H9 (cell line): Measurements from ENCODE around the gene SPEG. TPM values are rescaled to one million over a fixed set of nuclear protein-coding genes. Genes with fewer than 3 reads are reported as not detected.

ENCODE experiments used
- DNase-seq: peaks from one replicate; pipeline ENCODE4 v3.0.0-alpha.2; 2017
- H2AFZ ChIP-seq: one replicate; pipeline ENCODE4 v1.6.1; 2013; ENCODE audit warnings: mild to moderate bottlenecking, low read length, control low read depth, moderate library complexity
- H2AK5ac ChIP-seq: 2 replicates; pipeline ENCODE4 v1.6.1; 2013; ENCODE audit warnings: low read length, control low read depth, mixed read lengths; ENCODE audit not compliant: insufficient read length
- H2BK120ac ChIP-seq: one replicate; pipeline ENCODE4 v1.6.1; 2013; ENCODE audit warnings: low read depth, mild to moderate bottlenecking, low read length, control low read depth, inconsistent platforms; ENCODE audit not compliant: poor library complexity, severe bottlenecking
- H2BK12ac ChIP-seq: 2 replicates; pipeline ENCODE4 v1.6.1; 2013; ENCODE audit warnings: low read length, control low read depth, mixed read lengths, low read depth; ENCODE audit not compliant: insufficient read length
- H2BK15ac ChIP-seq: 2 replicates; pipeline ENCODE4 v1.6.1; 2013; ENCODE audit warnings: low read depth, low read length, control low read depth
- H2BK20ac ChIP-seq: one replicate; pipeline ENCODE4 v1.6.1; 2013; ENCODE audit warnings: low read depth, mild to moderate bottlenecking, low read length, control low read depth, inconsistent platforms; ENCODE audit not compliant: poor library complexity, severe bottlenecking
- H2BK5ac ChIP-seq: 2 replicates; pipeline ENCODE4 v1.6.1; 2013; ENCODE audit warnings: low read length, control low read depth, mixed read lengths; ENCODE audit not compliant: insufficient read length
- H3K14ac ChIP-seq: 2 replicates; pipeline ENCODE4 v1.6.1; 2013; ENCODE audit warnings: low read length, control low read depth; ENCODE audit not compliant: insufficient read depth
- H3K18ac ChIP-seq: 2 replicates; pipeline ENCODE4 v1.6.1; 2013; ENCODE audit warnings: low read depth, mild to moderate bottlenecking, mixed read lengths, low read length, control low read depth; ENCODE audit not compliant: insufficient read length
- H3K23ac ChIP-seq: 2 replicates; pipeline ENCODE4 v1.6.1; 2013; ENCODE audit warnings: low read length, control low read depth, mixed read lengths, low read depth; ENCODE audit not compliant: insufficient read length
- H3K23me2 ChIP-seq: 2 replicates; pipeline ENCODE4 v1.6.1; 2013; ENCODE audit warnings: low read depth, mild to moderate bottlenecking, mixed read lengths, low read length, control low read depth; ENCODE audit not compliant: insufficient read length, poor library complexity, severe bottlenecking
- H3K27ac ChIP-seq: 2 replicates; pipeline ENCODE4 v1.5.1; 2013; ENCODE audit warnings: low read length, control low read depth, mixed read lengths, low read depth; ENCODE audit not compliant: insufficient read length
- H3K27me3 ChIP-seq: 2 replicates; pipeline ENCODE4 v1.6.1; 2013; ENCODE audit warnings: low read length, control low read depth, inconsistent platforms; ENCODE audit not compliant: insufficient read depth
- H3K4ac ChIP-seq: 2 replicates; pipeline ENCODE4 v1.6.1; 2013; ENCODE audit warnings: low read depth, mild to moderate bottlenecking, control low read depth, inconsistent platforms, low read length, moderate library complexity
- H3K4me1 ChIP-seq: 2 replicates; pipeline ENCODE4 v1.6.1; 2013; ENCODE audit warnings: low read length, control low read depth, inconsistent platforms; ENCODE audit not compliant: insufficient read depth
- H3K4me2 ChIP-seq: 2 replicates; pipeline ENCODE4 v1.6.1; 2013; ENCODE audit warnings: low read length, control low read depth, mixed read lengths; ENCODE audit not compliant: insufficient read length, insufficient read depth
- H3K56ac ChIP-seq: 2 replicates; pipeline ENCODE4 v1.6.1; 2013; ENCODE audit warnings: low read depth, mild to moderate bottlenecking, mixed read lengths, low read length, control low read depth; ENCODE audit not compliant: insufficient read length
- H3K79me1 ChIP-seq: 2 replicates; pipeline ENCODE4 v1.6.1; 2013; ENCODE audit warnings: low read depth, mild to moderate bottlenecking, moderate library complexity, low read length, control low read depth, inconsistent platforms; ENCODE audit not compliant: insufficient read depth, poor library complexity, severe bottlenecking
- H3K79me2 ChIP-seq: 2 replicates; pipeline ENCODE4 v1.6.1; 2013; ENCODE audit warnings: low read length, control low read depth, inconsistent platforms; ENCODE audit not compliant: insufficient read depth
- H3K9ac ChIP-seq: 2 replicates; pipeline ENCODE4 v1.6.1; 2013; ENCODE audit warnings: low read length, control low read depth, mixed read lengths; ENCODE audit not compliant: insufficient read length; ENCODE audit errors: extremely low read depth
- H3K9me3 ChIP-seq: one replicate; pipeline ENCODE4 v1.6.1; 2013; ENCODE audit warnings: low read depth, low read length, inconsistent platforms; ENCODE audit not compliant: control insufficient read depth
- H3T11ph ChIP-seq: one replicate; pipeline ENCODE4 v1.6.1; 2013; ENCODE audit warnings: mild to moderate bottlenecking, low read length, control low read depth, inconsistent platforms
- H4K20me1 ChIP-seq: one replicate; pipeline ENCODE4 v1.6.1; 2013; ENCODE audit not compliant: control insufficient read depth, insufficient read length, insufficient read depth
- H4K5ac ChIP-seq: 2 replicates; pipeline ENCODE4 v1.6.1; 2013; ENCODE audit warnings: low read depth, mild to moderate bottlenecking, mixed read lengths, low read length, control low read depth; ENCODE audit not compliant: insufficient read length
- H4K8ac ChIP-seq: replicated peaks from 2 replicates; pipeline ENCODE4 v1.6.1; 2013; ENCODE audit warnings: low read length, control low read depth, mixed read lengths, low read depth; ENCODE audit not compliant: insufficient read length
- H4K91ac ChIP-seq: 2 replicates; pipeline ENCODE4 v1.6.1; 2013; ENCODE audit warnings: low read depth, mild to moderate bottlenecking, moderate library complexity, mixed read lengths, low read length, control low read depth; ENCODE audit not compliant: insufficient read length
- H3K27ac Mint-ChIP-seq, 3 experiments: 2 replicates in 2 of 3; 3 replicates in 1 of 3; pipeline ENCODE4 v1.8.0; 2020 to 2021; ENCODE audit warnings: mixed read lengths in 3 of 3, mild to moderate bottlenecking in 1 of 3, moderate library complexity in 1 of 3
- H3K27me3 Mint-ChIP-seq: 2 replicates; pipeline ENCODE4 v1.8.0; 2021; ENCODE audit warnings: low read depth, mild to moderate bottlenecking, moderate library complexity, mixed read lengths
- H3K36me3 Mint-ChIP-seq, 3 experiments: 2 replicates in 2 of 3; 3 replicates in 1 of 3; pipeline ENCODE4 v1.8.0; 2020 to 2021; ENCODE audit warnings: low read depth in 3 of 3, mixed read lengths in 3 of 3; ENCODE audit not compliant: insufficient read depth in 1 of 3
- H3K4me1 Mint-ChIP-seq, 2 experiments: 2 replicates each; pipeline ENCODE4 v1.8.0; 2020; ENCODE audit warnings: mixed read lengths in 2 of 2
- H3K4me3 Mint-ChIP-seq, 2 experiments: 2 replicates in 1 of 2; 3 replicates in 1 of 2; pipeline ENCODE4 v1.8.0; 2020 to 2021; ENCODE audit warnings: mild to moderate bottlenecking in 2 of 2, mixed read lengths in 2 of 2, moderate library complexity in 1 of 2
- H3K9me3 Mint-ChIP-seq, 2 experiments: 2 replicates in 1 of 2; 3 replicates in 1 of 2; pipeline ENCODE4 v1.8.0; 2020; ENCODE audit warnings: mild to moderate bottlenecking in 2 of 2, mixed read lengths in 2 of 2, moderate library complexity in 1 of 2
- CTCF ChIP-seq: fragments of 200-600 bp; sonication (generic); conservative IDR thresholded peaks from 3 replicates; pipeline ENCODE4 v1.8.0; 2021; ENCODE audit warnings: antibody characterized with exemption, mild to moderate bottlenecking
- WGBS: extraction: QIAGEN DNeasy Blood & Tissue Kit; methylation state at CpG from one replicate; pipeline ENCODE4 v1.1.7; 2013; ENCODE audit warnings: missing lambda C conversion rate, low lambda C conversion rate, mixed read lengths; ENCODE audit not compliant: insufficient read length; ENCODE audit errors: extremely low coverage; 5-methylcytosine and 5-hydroxymethylcytosine counted together
- total RNA-seq: library from RNA; stranded (reverse); gene quantifications from 2 replicates; pipeline ENCODE4 v1.2.1, GENCODE V29; 2021

Gene SPEG
- total RNA-seq, 1 experiment from 2014 or later, result 23.7 TPM

- H3K23ac ChIP-seq, result no peak overlapping the region
- no peaks in the 10 kb centered on the region; the same call in 1 of the 2 replicates for H3K4me1 ChIP-seq
- WGBS, result no CpG with 5 or more reads among the region's 5 CpGs
- H3K27ac Mint-ChIP-seq, result no peak overlapping the region
- no peak overlapping the region for H2BK12ac ChIP-seq
- peaks cover 4% of the 10 kb centered on the region for H3K23me2 ChIP-seq
- no peak overlapping the region for H4K5ac ChIP-seq
- H4K20me1 ChIP-seq, result peaks cover 3% of the 10 kb centered on the region
- H2BK15ac ChIP-seq, result no peak overlapping the region
- peaks cover 42% of the 10 kb centered on the region for H3K27me3 Mint-ChIP-seq
- H3K14ac ChIP-seq, result no peak overlapping the region
- TF ChIP-seq CTCF, result no peak
- H3K27me3 ChIP-seq, result no peaks in the 10 kb centered on the region; the same call in 1 of the 2 replicates
- no peak for DNase-seq
- H3K36me3 Mint-ChIP-seq, result peaks cover 5 to 12% (median 8%) of the 10 kb centered on the region in 3 experiments; a peak in 6 of 7 replicates
- H3K9me3 ChIP-seq, result no peaks in the 10 kb centered on the region
- H3K4me1 Mint-ChIP-seq, result peaks cover 22 to 37% of the 10 kb centered on the region in 2 experiments
- H3K9me3 Mint-ChIP-seq, result no peaks in the 10 kb centered on the region
- H2AK5ac ChIP-seq, result no peak overlapping the region
- no peak overlapping the region for H4K91ac ChIP-seq
- no peak overlapping the region for H3K9ac ChIP-seq
- H2BK20ac ChIP-seq, result no peak overlapping the region
- H3K4me2 ChIP-seq, result no peak overlapping the region
- H3K27ac ChIP-seq, result no peak overlapping the region
- no peak overlapping the region for H2BK120ac ChIP-seq
- no peaks in the 10 kb centered on the region for H3K79me2 ChIP-seq
- H3T11ph ChIP-seq, result no peak overlapping the region
- no peak overlapping the region for H3K56ac ChIP-seq
- H3K79me1 ChIP-seq, result no peaks in the 10 kb centered on the region
- no peak overlapping the region for H2BK5ac ChIP-seq
- H4K8ac ChIP-seq, result no peak overlapping the region
- no peak overlapping the region for H3K4ac ChIP-seq
- H3K4me3 Mint-ChIP-seq, result no peak overlapping the region
- no peak overlapping the region for H3K18ac ChIP-seq
- H2AFZ ChIP-seq, result no peak overlapping the region
Observed at GRCh38 chr2:219449609-219450008, 15.0 kb downstream of the SPEG start.
